Caki2 (cell line): ENCODE results near the gene GSTO1. TPM values are rescaled to one million over a fixed set of nuclear protein-coding genes. Genes with fewer than 3 reads are reported as not detected.
"Not testable (repeated sequence)": the region's sequence is repeated elsewhere in the genome, so short reads cannot be mapped to it uniquely, and the experiment has no call there.

Experiments used
- DNase-seq: peaks from one replicate; pipeline ENCODE4 v3.0.0-alpha.2; 2015; ENCODE audit warnings: low read depth
- in situ Hi-C: cut with HindIII; loops from 2 replicates; pipeline ENCODE4 v1.10.0; 2016; ENCODE audit warnings: low sequenced_read_pairs, low pct_unique_long_range_greater_than_20kb, mixed read lengths
- total RNA-seq: library from RNA; depleted of rRNA; stranded (reverse); fragments of >200 nt; shearing (Covaris generic); gene quantifications from 2 replicates; pipeline ENCODE4 v1.2.3, GENCODE V29; 2014; ENCODE audit warnings: low replicate concordance; rRNA removed

GSTO1 gene
- 96.6 and 108 TPM in 2 replicates for total RNA-seq

GRCh38 chr10:104254493-104255310 lies at the start of gene GSTO1:
Gene GSTO1 (plus strand): TSS chr10:104254892. CDS start chr10:104254929, 37 bp downstream.
- in situ Hi-C loops, result no loop called here

GRCh38 chr10:104208730-104209129 lies 46.0 kb upstream of the GSTO1 start:
- DNase-seq, result no peak
- in situ Hi-C loops, result no loop called here

More at GRCh38 chr10:104254493-104255310, at the start of gene GSTO1:
- peak; percentile 63 for DNase-seq

GRCh38 chr10:104209575-104210198 lies 45.0 kb upstream of the GSTO1 start:
- in situ Hi-C loops, result no loop called here
- no peak for DNase-seq

GRCh38 chr10:104216631-104217030 lies 38.1 kb upstream of the GSTO1 start:
- in situ Hi-C loops, result no loop called here
- no peak for DNase-seq

GRCh38 chr10:104218751-104219150 lies 35.9 kb upstream of the GSTO1 start:
- no peak for DNase-seq
- in situ Hi-C loops, result no loop called here

GRCh38 chr10:104220522-104220921 lies 34.2 kb upstream of the GSTO1 start:
- in situ Hi-C loops, result no loop called here
- DNase-seq, result no peak

- no peak for DNase-seq
- in situ Hi-C loops, result no loop called here
Observed at GRCh38 chr10:104223304-104223703, 31.4 kb upstream of the GSTO1 start.

GRCh38 chr10:104230490-104230889 lies 24.2 kb upstream of the GSTO1 start:
- no peak for DNase-seq
- in situ Hi-C loops, result no loop called here

GRCh38 chr10:104231784-104232612 lies 22.7 kb upstream of the GSTO1 start, which contains the start of gene CFAP43:
Gene CFAP43 (minus strand): TSS chr10:104232364. CDS start chr10:104232246, 118 bp downstream.
- peak; percentile 95 for DNase-seq
- in situ Hi-C loops, result no loop called here

GRCh38 chr10:104232613-104233102 lies 22.0 kb upstream of the GSTO1 start:
- in situ Hi-C loops, result no loop called here
- DNase-seq, result no peak

GRCh38 chr10:104233817-104234216 lies 20.9 kb upstream of the GSTO1 start:
- in situ Hi-C loops, result no loop called here
- DNase-seq, result no peak

- no peak for DNase-seq
- in situ Hi-C loops, result no loop called here
Observed at GRCh38 chr10:104234934-104235333, 19.8 kb upstream of the GSTO1 start.

GRCh38 chr10:104235801-104236200 lies 18.9 kb upstream of the GSTO1 start:
- in situ Hi-C loops, result no loop called here
- no peak for DNase-seq

- no peak for DNase-seq
- in situ Hi-C loops, result no loop called here
Observed at GRCh38 chr10:104240078-104240477, 14.6 kb upstream of the GSTO1 start.

- DNase-seq, result no peak
- in situ Hi-C loops, result no loop called here
Observed at GRCh38 chr10:104242545-104242944, 12.1 kb upstream of the GSTO1 start.

- DNase-seq, in situ Hi-C loops: not testable (repeated sequence)
Observed at GRCh38 chr10:104243009-104243408, 11.7 kb upstream of the GSTO1 start.

GRCh38 chr10:104243512-104243911 lies 11.2 kb upstream of the GSTO1 start:
- in situ Hi-C loops, result no loop called here
- no peak for DNase-seq

- in situ Hi-C loops, result no loop called here
- no peak for DNase-seq
Observed at GRCh38 chr10:104245066-104245632, 9.5 kb upstream of the GSTO1 start.
